ENCODE results near the gene NXN. TPM values are rescaled to one million over a fixed set of nuclear protein-coding genes. Genes with fewer than 3 reads are reported as not detected.
A peak's percentile ranks its signal among the peaks of the same experiment; 100 is the strongest.
"Not testable (repeated sequence)": the region's sequence is repeated elsewhere in the genome, so short reads cannot be mapped to it uniquely, and the experiment has no call there.

Gene NXN
- total and polyA plus RNA-seq, 2 experiments from 2014 or later, result 8.0 to 41.9 TPM

DNA sequence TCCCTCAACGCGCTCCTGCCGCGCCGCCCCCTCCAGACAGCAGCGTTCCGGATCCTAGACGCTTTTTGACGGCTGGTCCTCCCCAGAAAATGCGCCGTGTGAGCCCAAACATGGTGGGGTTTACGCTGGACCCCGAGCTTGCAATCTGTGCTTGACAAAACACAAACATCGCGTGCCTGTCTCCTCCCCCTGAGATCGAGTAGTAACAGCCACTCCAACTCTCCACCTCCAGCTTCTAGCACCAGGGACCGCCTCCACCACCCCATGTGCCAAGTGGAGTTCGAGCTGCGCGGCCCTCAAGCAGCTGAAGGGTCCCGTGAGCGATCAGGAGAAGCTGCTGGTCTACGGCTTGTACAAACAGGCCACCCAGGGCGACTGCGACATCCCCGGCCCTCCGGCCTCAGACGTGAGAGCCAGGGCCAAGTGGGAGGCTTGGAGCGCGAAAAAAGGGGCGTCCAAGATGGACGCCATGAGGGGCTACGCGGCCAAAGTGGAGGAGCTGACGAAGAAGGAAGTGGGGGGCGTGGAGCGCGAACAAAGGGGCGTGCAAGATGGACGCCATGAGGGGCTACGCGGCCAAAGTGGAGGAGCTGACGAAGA, 226.9 kb downstream of the NXN start:
- DNase-seq, result peak; percentile 76

DNA sequence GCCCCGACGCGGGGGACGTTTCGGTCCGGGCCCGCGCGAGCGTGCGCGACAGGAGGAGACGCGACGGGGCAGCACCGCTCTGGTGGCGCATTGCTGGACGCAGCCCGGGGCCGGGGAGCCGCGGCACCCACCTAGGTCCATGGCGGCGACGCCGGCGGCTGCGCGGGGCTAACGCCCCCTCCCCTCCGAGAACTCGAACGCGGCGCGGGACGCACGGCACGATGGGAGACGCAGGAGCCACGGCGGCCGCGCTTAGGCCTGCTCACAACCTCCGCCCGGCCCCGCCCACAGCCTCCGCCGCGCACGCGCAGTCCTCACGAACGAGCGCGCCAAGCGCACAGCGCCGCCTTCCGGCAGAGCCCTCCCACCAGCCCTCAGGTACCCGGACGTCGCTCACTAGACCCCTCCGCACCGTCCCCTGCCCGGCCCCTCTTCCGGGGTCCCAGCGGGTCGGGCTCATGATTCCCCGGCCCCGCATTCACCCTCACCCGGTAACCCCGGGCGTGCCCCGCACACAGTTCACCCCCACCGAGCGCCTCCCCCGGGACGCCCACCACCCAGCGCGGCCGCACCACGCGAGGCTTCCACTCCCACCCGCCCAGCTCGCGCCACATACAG, 227.5 kb downstream of the NXN start, which contains the start of gene GEMIN4:
GEMIN4 (minus strand) TSS at position 263 of the 618 bp plus-strand sequence; CDS start at position 141, 122 bp downstream.
- H3K4me1 ChIP-seq (ENCODE audit: insufficient read depth), result peaks cover 11% of the 10 kb centered on the region; the same call in 1 of the 2 replicates
- H3K4me3 ChIP-seq, result peak within 1 kb of the TSS; percentile 85
- H3K36me3 ChIP-seq (ENCODE audit: low read depth), result no peaks in the 10 kb centered on the region
- H3K9ac ChIP-seq, result peak within 1 kb of the TSS; percentile 88
- no peaks in the 10 kb centered on the region for H3K9me3 ChIP-seq (ENCODE audit: low read depth)
- peaks cover 40% of the 10 kb centered on the region for H3K79me2 ChIP-seq (ENCODE audit: insufficient read depth)
- no peaks in the 10 kb centered on the region for H3K9me2 ChIP-seq (ENCODE audit: insufficient read depth)
- H3K4me2 ChIP-seq (ENCODE audit: unreplicated experiment), result peak within 1 kb of the TSS; percentile 95
- H4K20me1 ChIP-seq (ENCODE audit: insufficient read depth), result no peaks in the 10 kb centered on the region
- peak; percentile 93 for DNase-seq
- peak within 1 kb of the TSS; percentile 30 for H3K27ac ChIP-seq
- no peaks in the 10 kb centered on the region for H3K27me3 ChIP-seq (replicated peaks; ENCODE audit: insufficient read depth)
- in situ Hi-C loops (cut with MboI), result no loop called here
- 1% methylated on average over 32 to 54 of the region's 87 CpGs for WGBS, 2 experiments (ENCODE audit: low coverage in 1 of 2, low lambda C conversion rate in 2 of 2, missing lambda C conversion rate in 2 of 2)
- TF ChIP-seq EZH2phosphoT487 (IDR thresholded peaks at IDR 0.05; ENCODE audit: insufficient read depth, low read depth) (no peak), EZH2 (IDR thresholded peaks at IDR 0.05; ENCODE audit: insufficient read depth, poor library complexity, severe bottlenecking) (no peak)
- peak within 1 kb of the TSS; percentile 99 for H2AFZ ChIP-seq
- peaks cover 15% of the 10 kb centered on the region for H3F3A ChIP-seq (ENCODE audit: insufficient read depth)

More for the DNA sequence above, 226.9 kb downstream of the NXN start:
- Histone ChIP-seq H3K79me2 (ENCODE audit: insufficient read depth) (peaks cover 38% of the 10 kb centered on the region), H3K4me1 (ENCODE audit: insufficient read depth) (peaks cover 11% of the 10 kb centered on the region; the same call in 1 of the 2 replicates), H3K9me2 (ENCODE audit: insufficient read depth) (no peaks in the 10 kb centered on the region), H3K9ac (peak overlapping the region; percentile 88), H3K27me3 (replicated peaks; ENCODE audit: insufficient read depth) (no peaks in the 10 kb centered on the region), H3K9me3 (ENCODE audit: low read depth) (no peaks in the 10 kb centered on the region), H4K20me1 (ENCODE audit: insufficient read depth) (no peaks in the 10 kb centered on the region), H3K36me3 (ENCODE audit: low read depth) (no peaks in the 10 kb centered on the region), H3F3A (ENCODE audit: insufficient read depth) (peaks cover 15% of the 10 kb centered on the region), H3K4me3 (peak overlapping the region; percentile 85), H3K27ac (no peak overlapping the region), H3K4me2 (ENCODE audit: unreplicated experiment) (peak overlapping the region; percentile 95), H2AFZ (peak overlapping the region; percentile 99)
- in situ Hi-C loops (cut with MboI), result no loop called here
- 15 to 37% methylated on average over 30 to 43 of the region's 43 CpGs for WGBS, 2 experiments (ENCODE audit: low coverage in 1 of 2, low lambda C conversion rate in 2 of 2, missing lambda C conversion rate in 2 of 2)
- TF ChIP-seq EZH2 (IDR thresholded peaks at IDR 0.05; ENCODE audit: insufficient read depth, poor library complexity, severe bottlenecking) (no peak), EZH2phosphoT487 (IDR thresholded peaks at IDR 0.05; ENCODE audit: insufficient read depth, low read depth) (no peak)

DNA sequence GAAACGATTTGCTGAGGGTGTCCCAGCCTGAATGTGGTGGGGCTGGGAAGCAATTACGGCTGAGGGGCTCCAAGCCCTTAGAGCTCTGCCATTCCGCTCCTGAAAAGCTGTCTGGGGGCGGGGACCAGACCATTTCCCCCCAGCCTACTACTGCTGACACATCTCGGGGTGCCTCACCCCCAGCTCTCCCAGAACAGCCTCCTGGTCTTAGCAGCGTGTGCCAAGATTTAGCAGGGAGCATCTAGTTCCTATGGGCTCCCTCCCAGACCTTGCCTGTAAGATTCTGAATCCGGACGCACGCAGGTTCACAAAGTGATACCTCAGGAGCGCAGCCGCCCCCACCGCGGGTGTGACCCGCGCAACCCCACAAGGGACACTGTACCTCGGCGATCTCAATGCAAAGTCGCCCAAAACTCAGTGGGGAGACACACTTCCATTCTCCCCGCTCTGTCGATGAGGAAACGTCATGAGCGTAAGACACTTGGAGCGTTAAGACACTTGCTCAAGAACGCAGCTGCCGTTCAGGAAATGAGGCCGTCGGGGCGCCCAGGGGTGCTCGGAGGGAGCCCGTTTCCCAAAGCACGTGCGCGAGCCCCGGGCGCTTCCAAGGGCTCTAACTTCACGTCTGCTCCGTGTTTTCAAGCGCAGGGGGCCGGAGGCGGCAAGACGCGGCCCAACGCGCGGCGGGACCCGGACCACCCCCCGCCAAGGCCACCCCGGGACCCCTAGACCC, 228.1 kb downstream of the NXN start:
- H3K4me1 ChIP-seq (ENCODE audit: insufficient read depth), result peaks cover 11% of the 10 kb centered on the region; the same call in 1 of the 2 replicates
- peak overlapping the region; percentile 30 for H3K27ac ChIP-seq
- H3K9ac ChIP-seq, result peak overlapping the region; percentile 88
- no peaks in the 10 kb centered on the region for H3K9me3 ChIP-seq (ENCODE audit: low read depth)
- H3K36me3 ChIP-seq (ENCODE audit: low read depth), result no peaks in the 10 kb centered on the region
- H4K20me1 ChIP-seq (ENCODE audit: insufficient read depth), result no peaks in the 10 kb centered on the region
- H3K4me2 ChIP-seq (ENCODE audit: unreplicated experiment), result peak overlapping the region; percentile 92
- in situ Hi-C loops (cut with MboI), result no loop called here
- H3K4me3 ChIP-seq, result peak overlapping the region; percentile 85
- peak overlapping the region; percentile 99 for H2AFZ ChIP-seq
- H3K9me2 ChIP-seq (ENCODE audit: insufficient read depth), result no peaks in the 10 kb centered on the region
- peaks cover 40% of the 10 kb centered on the region for H3K79me2 ChIP-seq (ENCODE audit: insufficient read depth)
- 2 to 3% methylated on average over 48 to 49 of the region's 49 CpGs for WGBS, 2 experiments (ENCODE audit: low coverage in 1 of 2, low lambda C conversion rate in 2 of 2, missing lambda C conversion rate in 2 of 2)
- peak; percentile 75 for DNase-seq
- H3F3A ChIP-seq (ENCODE audit: insufficient read depth), result peaks cover 15% of the 10 kb centered on the region
- no peaks in the 10 kb centered on the region for H3K27me3 ChIP-seq (replicated peaks; ENCODE audit: insufficient read depth)
- no peak for TF ChIP-seq EZH2 (IDR thresholded peaks at IDR 0.05; ENCODE audit: insufficient read depth, poor library complexity, severe bottlenecking)
- TF ChIP-seq EZH2phosphoT487 (IDR thresholded peaks at IDR 0.05; ENCODE audit: insufficient read depth, low read depth), result no peak

DNA sequence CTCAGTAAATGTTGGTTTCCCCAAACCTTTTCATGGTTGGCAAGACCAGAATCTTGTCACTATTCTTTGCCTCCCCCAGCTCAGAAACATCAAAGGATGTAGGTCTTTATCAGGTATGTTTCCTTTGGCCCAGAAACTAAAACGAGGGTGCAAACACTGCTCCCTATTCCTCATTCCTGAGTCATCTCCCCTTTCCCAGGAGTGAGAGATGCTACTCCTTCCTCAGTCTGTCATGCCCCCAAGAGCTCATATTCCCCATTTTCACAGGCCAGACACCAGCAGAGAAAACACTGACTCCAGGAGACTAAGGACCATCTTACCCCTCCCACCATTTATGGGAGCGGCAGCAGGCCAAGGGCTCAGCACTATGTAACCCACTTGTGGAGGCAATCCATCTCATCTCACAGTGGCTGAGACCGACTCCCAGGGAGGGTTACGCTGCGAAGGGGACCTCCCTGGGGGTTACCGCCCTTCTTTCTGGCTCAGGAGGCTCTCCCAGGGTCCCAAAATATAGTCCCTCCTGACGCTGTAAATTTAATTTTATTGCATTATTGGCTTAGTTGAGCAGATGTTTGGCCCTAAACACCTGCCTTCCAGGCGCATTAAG, 229.0 kb downstream of the NXN start:
- Histone ChIP-seq H3K36me3 (ENCODE audit: low read depth) (no peaks in the 10 kb centered on the region), H3K4me3 (peak overlapping the region; percentile 85), H3K4me2 (ENCODE audit: unreplicated experiment) (peak overlapping the region; percentile 92), H3F3A (ENCODE audit: insufficient read depth) (peaks cover 15% of the 10 kb centered on the region), H2AFZ (no peak overlapping the region), H3K27ac (no peak overlapping the region), H3K27me3 (replicated peaks; ENCODE audit: insufficient read depth) (no peaks in the 10 kb centered on the region), H4K20me1 (ENCODE audit: insufficient read depth) (no peaks in the 10 kb centered on the region), H3K9me3 (ENCODE audit: low read depth) (no peaks in the 10 kb centered on the region), H3K4me1 (ENCODE audit: insufficient read depth) (peaks cover 11% of the 10 kb centered on the region; the same call in 1 of the 2 replicates), H3K9ac (peak overlapping the region; percentile 88), H3K9me2 (ENCODE audit: insufficient read depth) (no peaks in the 10 kb centered on the region), H3K79me2 (ENCODE audit: insufficient read depth) (peaks cover 40% of the 10 kb centered on the region)
- in situ Hi-C loops (cut with MboI), result no loop called here
- 52 to 60% methylated on average over 8 of the region's 8 CpGs for WGBS, 2 experiments (ENCODE audit: low coverage in 1 of 2, low lambda C conversion rate in 2 of 2, missing lambda C conversion rate in 2 of 2)
- peak; percentile 22 for DNase-seq
- no peak for TF ChIP-seq EZH2phosphoT487 (IDR thresholded peaks at IDR 0.05; ENCODE audit: insufficient read depth, low read depth)
- no peak for TF ChIP-seq EZH2 (IDR thresholded peaks at IDR 0.05; ENCODE audit: insufficient read depth, poor library complexity, severe bottlenecking)

DNA sequence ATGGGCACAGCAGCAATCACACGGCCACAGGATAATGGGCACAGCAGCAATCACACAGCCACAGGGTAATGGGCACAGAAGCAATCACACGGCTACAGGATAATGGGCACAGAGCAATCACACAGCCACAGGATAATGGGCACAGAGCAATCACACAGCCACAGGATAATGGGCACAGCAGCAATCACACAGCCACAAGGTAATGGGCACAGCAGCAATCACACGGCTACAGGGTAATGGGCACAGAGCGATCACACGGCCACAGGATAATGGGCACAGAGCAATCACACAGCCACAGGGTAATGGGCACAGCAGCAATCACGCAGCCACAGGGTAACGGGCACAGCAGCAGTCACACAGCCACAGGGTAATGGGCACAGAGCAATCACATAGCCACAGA, 230.2 kb downstream of the NXN start:
- H3K4me2 ChIP-seq (ENCODE audit: unreplicated experiment); H3K27ac ChIP-seq; H3K9me3 ChIP-seq (ENCODE audit: low read depth); in situ Hi-C loops (cut with MboI); H3F3A ChIP-seq (ENCODE audit: insufficient read depth); H4K20me1 ChIP-seq (ENCODE audit: insufficient read depth); H2AFZ ChIP-seq; H3K27me3 ChIP-seq (replicated peaks; ENCODE audit: insufficient read depth); H3K4me3 ChIP-seq; H3K9me2 ChIP-seq (ENCODE audit: insufficient read depth); H3K9ac ChIP-seq; H3K36me3 ChIP-seq (ENCODE audit: low read depth); DNase-seq: not testable (repeated sequence)
- H3K4me1 ChIP-seq (ENCODE audit: insufficient read depth), result peaks cover 11% of the 10 kb centered on the region; the same call in 1 of the 2 replicates
- peaks cover 49% of the 10 kb centered on the region for H3K79me2 ChIP-seq (ENCODE audit: insufficient read depth)
- 69 to 75% methylated on average over 5 to 7 of the region's 7 CpGs for WGBS, 2 experiments (ENCODE audit: low coverage in 1 of 2, low lambda C conversion rate in 2 of 2, missing lambda C conversion rate in 2 of 2)

All from GM23248 (cell line).